Panc1 (cell line): Measurements from ENCODE around the gene RNF111. TPM values are rescaled to one million over a fixed set of nuclear protein-coding genes. Genes with fewer than 3 reads are reported as not detected.
A peak's percentile ranks its signal among the peaks of the same experiment; 100 is the strongest.

Experiments used
- ATAC-seq: fragments of 200-7000 bp; cut with Tn5 transposase; 2 replicates; pipeline ENCODE4 v1.9.1; 2020; ENCODE audit warnings: mild to moderate bottlenecking, moderate library complexity
- BruUV-seq: library from RNA; stranded (reverse); fragments of 400-500 nt; replicated peaks from 2 replicates; lab custom pipeline; 2021; lab: Mats Ljungman, UMichigan
- CTCF ChIA-PET: fragments of 300-600 bp; sonication (Branson Sonifier 250); formaldehyde crosslinking; loops from one replicate; lab custom pipeline; 2022; ENCODE audit warnings: antibody characterized with exemption; lab: Charles Lee
- POLR2A ChIA-PET: fragments of 300-600 bp; sonication (Branson Sonifier 250); formaldehyde crosslinking; loops from one replicate; lab custom pipeline; 2022; ENCODE audit warnings: antibody characterized with exemption; lab: Charles Lee
- DNase-seq: peaks from one replicate; pipeline ENCODE4 v3.0.0-alpha.2; 2010; ENCODE audit warnings: low read depth, low spot score
- H3K27ac ChIP-seq: 2 replicates; pipeline ENCODE4 v1.5.1; 2011; ENCODE audit warnings: mild to moderate bottlenecking, low read length, inconsistent platforms
- H3K27me3 ChIP-seq: fragments of 200-500 bp; sonication (Bioruptor generic); 2 replicates; pipeline ENCODE4 v1.6.0; 2014; ENCODE audit warnings: low read length, inconsistent platforms; ENCODE audit not compliant: control insufficient read depth, insufficient read depth
- H3K36me3 ChIP-seq: fragments of 200-500 bp; sonication (Bioruptor generic); 2 replicates; pipeline ENCODE4 v1.5.1; 2014; ENCODE audit warnings: inconsistent platforms, mild to moderate bottlenecking, low read length, moderate library complexity; ENCODE audit not compliant: control insufficient read depth, insufficient read depth
- H3K4me1 ChIP-seq: 2 replicates; pipeline ENCODE4 v1.5.1; 2011; ENCODE audit warnings: inconsistent platforms, mild to moderate bottlenecking, low read length, moderate library complexity; ENCODE audit not compliant: control insufficient read depth, insufficient read depth
- H3K4me3 ChIP-seq, 2 experiments: 2 replicates each; pipeline ENCODE4 v1.5.1; 2011 to 2012; ENCODE audit warnings: low read depth in 2 of 2, low read length in 2 of 2, mild to moderate bottlenecking in 2 of 2, inconsistent platforms in 1 of 2, moderate library complexity in 1 of 2
- H3K9me3 ChIP-seq: fragments of 200-500 bp; sonication (Bioruptor generic); 2 replicates; pipeline ENCODE4 v1.5.1; 2014; ENCODE audit warnings: low read depth, mild to moderate bottlenecking, inconsistent platforms, low read length, moderate library complexity; ENCODE audit not compliant: control insufficient read depth, insufficient read depth
- CTCF ChIP-seq: fragments of 450-650 bp; IDR thresholded peaks from 2 replicates; pipeline ENCODE4 v1.5.1; 2017; ENCODE audit warnings: mild to moderate bottlenecking
- POLR2AphosphoS5 ChIP-seq: IDR thresholded peaks from 2 replicates; pipeline ENCODE4 v1.6.1; 2012; ENCODE audit warnings: mild to moderate bottlenecking, low read depth, low read length, moderate library complexity
- REST ChIP-seq, 2 experiments: IDR thresholded peaks; 2 replicates each; pipeline ENCODE4 v1.6.1; 2011 to 2012; ENCODE audit warnings: low read depth in 2 of 2, control low read depth in 1 of 2, low read length in 1 of 2, mild to moderate bottlenecking in 1 of 2, moderate library complexity in 1 of 2; ENCODE audit not compliant: insufficient read depth in 1 of 2
- SIN3A ChIP-seq: IDR thresholded peaks from 2 replicates; pipeline ENCODE4 v1.6.1; 2012; ENCODE audit warnings: low read depth, mild to moderate bottlenecking, low read length, moderate library complexity, borderline replicate concordance; ENCODE audit not compliant: insufficient read depth
- TCF7L2 ChIP-seq: IDR thresholded peaks from 2 replicates; pipeline ENCODE4 v1.6.1; 2011; ENCODE audit warnings: mild to moderate bottlenecking, low read depth, low read length, inconsistent platforms
- in situ Hi-C: cut with HindIII; loops from 2 replicates; pipeline ENCODE4 v1.10.0; 2016; ENCODE audit warnings: low sequenced_read_pairs, low pct_unique_long_range_greater_than_20kb
- intact Hi-C: fragments of 100-400 bp; cut with micrococcal nuclease; formaldehyde crosslinking; loops from one replicate; pipeline ENCODE4 v1.10.0; 2022; ENCODE audit not compliant: unreplicated experiment
- total RNA-seq: library from RNA; stranded (reverse); gene quantifications from one replicate; pipeline ENCODE4 v1.2.1, GENCODE V29; 2021; ENCODE audit not compliant: unreplicated experiment

RNF111 gene
- total RNA-seq, 1 experiment from 2014 or later = 37.2 TPM

GRCh38 chr15:58957101-58957973, 30.1 kb upstream of the RNF111 start:
- DNase-seq (peak; percentile 63), ATAC-seq (peak; percentile 94)
- ChIA-PET CTCF (interaction anchor here (1.0 kb wide), 1 partner anchor 571 kb away, joined by 6 read pairs; no protein-coding TSS in a partner anchor), POLR2A (interaction anchor here (0.6 kb wide), 1 partner anchor 27 kb away, joined by 3 read pairs; no protein-coding TSS in a partner anchor)
- in situ Hi-C loops (no loop called here), intact Hi-C loops (no loop called here)
- BruUV-seq = no TSS peak
- H3K36me3 ChIP-seq = no peaks in the 10 kb centered on the region
- H3K27me3 ChIP-seq = no peaks in the 10 kb centered on the region
- H3K9me3 ChIP-seq = no peaks in the 10 kb centered on the region
- H3K27ac ChIP-seq = no peak overlapping the region
- no peak overlapping the region; a peak in 1 of 4 replicates for H3K4me3 ChIP-seq
- TF ChIP-seq CTCF (peak; percentile 91), POLR2AphosphoS5 (no peak)
- no peaks in the 10 kb centered on the region for H3K4me1 ChIP-seq

- ATAC-seq = no peak
Measured at GRCh38 chr15:58958811-58959210, 28.7 kb upstream of the RNF111 start.

More at GRCh38 chr15:58958811-58959210, 28.7 kb upstream of the RNF111 start:
- H3K27ac ChIP-seq = no peak overlapping the region
- no peak overlapping the region for H3K4me3 ChIP-seq
- no peaks in the 10 kb centered on the region for H3K4me1 ChIP-seq
- H3K9me3 ChIP-seq = no peaks in the 10 kb centered on the region
- in situ Hi-C loops = no loop called here
- no peak for TF ChIP-seq POLR2AphosphoS5
- TF ChIP-seq REST (IDR thresholded peaks at IDR 0.05; ENCODE audit: insufficient read depth in 1 of 2, low read depth in 2 of 2, low read length in 1 of 2) = no peak
- TF ChIP-seq TCF7L2 = no peak
- no peak for TF ChIP-seq SIN3A
- TF ChIP-seq CTCF = no peak
- ChIA-PET CTCF (interaction anchor here (0.7 kb wide), 1 partner anchor 17 kb away, joined by 3 read pairs; no protein-coding TSS in a partner anchor), POLR2A (interaction anchor here (0.6 kb wide), 1 partner anchor 203 kb away, joined by 7 read pairs; no protein-coding TSS in a partner anchor)
- H3K36me3 ChIP-seq = no peaks in the 10 kb centered on the region
- no TSS peak for BruUV-seq
- intact Hi-C loops = no loop called here
- no peaks in the 10 kb centered on the region for H3K27me3 ChIP-seq
- DNase-seq = no peak
